Kidney glomerular epithelial cell (primary cell): ENCODE data around the gene ATF4.
"Not testable (repeated sequence)": the region's sequence is repeated elsewhere in the genome, so short reads cannot be mapped to it uniquely, and the experiment has no call there.

ENCODE experiments used
- DNase-seq: peaks from one replicate; lab custom pipeline; 2025; lab: John Stamatoyannopoulos, UW

Gene ATF4

GRCh38 chr22:39489094-39490068 lies 31.0 kb upstream of the ATF4 start:
- no peak for DNase-seq

- DNase-seq = peak; percentile 38
These were observed 30.1 kb upstream of the ATF4 start for GRCh38 chr22:39490135-39490798.

GRCh38 chr22:39490966-39491680 lies 29.2 kb upstream of the ATF4 start:
- DNase-seq = no peak

- no peak for DNase-seq
These were observed 28.7 kb upstream of the ATF4 start for GRCh38 chr22:39491696-39492095.

GRCh38 chr22:39492186-39492585 lies 28.2 kb upstream of the ATF4 start:
- no peak for DNase-seq

- peak; percentile 3 for DNase-seq
These were observed 26.6 kb upstream of the ATF4 start for GRCh38 chr22:39493759-39494158.

GRCh38 chr22:39494471-39495120 lies 25.8 kb upstream of the ATF4 start:
- no peak for DNase-seq

GRCh38 chr22:39496131-39496838 lies 24.1 kb upstream of the ATF4 start:
- peak; percentile 38 for DNase-seq

- DNase-seq = no peak
These were observed 22.9 kb upstream of the ATF4 start for GRCh38 chr22:39497429-39497828.

GRCh38 chr22:39498368-39498767 lies 22.0 kb upstream of the ATF4 start:
- no peak for DNase-seq

- DNase-seq = no peak
These were observed 21.6 kb upstream of the ATF4 start for GRCh38 chr22:39498802-39499201.

- DNase-seq = no peak
These were observed 20.3 kb upstream of the ATF4 start for GRCh38 chr22:39500101-39500500.

- no peak for DNase-seq
These were observed 18.7 kb upstream of the ATF4 start for GRCh38 chr22:39501644-39502108.

- peak; percentile 84 for DNase-seq
These were observed 18.1 kb upstream of the ATF4 start, which contains the start of gene MIEF1 for GRCh38 chr22:39502109-39502788. MIEF1 (plus strand) TSS chr22:39502290; CDS start chr22:39511295, 9,005 bp downstream.

- no peak for DNase-seq
These were observed 17.5 kb upstream of the ATF4 start for GRCh38 chr22:39502789-39503409.

GRCh38 chr22:39503630-39504029 lies 16.7 kb upstream of the ATF4 start:
- DNase-seq = no peak

- DNase-seq = no peak
These were observed 16.3 kb upstream of the ATF4 start for GRCh38 chr22:39504071-39504470.

GRCh38 chr22:39507021-39507420 lies 13.3 kb upstream of the ATF4 start:
- not testable (repeated sequence) for DNase-seq

- no peak for DNase-seq
These were observed 12.0 kb upstream of the ATF4 start for GRCh38 chr22:39508393-39508792.

- no peak for DNase-seq
These were observed 9.7 kb upstream of the ATF4 start for GRCh38 chr22:39510529-39511149.
